ENCODE measurements around the gene SCRN1. TPM values are rescaled to one million over a fixed set of nuclear protein-coding genes. Genes with fewer than 3 reads are reported as not detected.
A peak's percentile ranks its signal among the peaks of the same experiment; 100 is the strongest.

The SCRN1 gene
- total and polyA plus RNA-seq, 2 of the 13 experiments (the other 11 are each of a cell fraction or from before 2014, with no cell fraction given) = 43.2 to 49.8 TPM

DNA sequence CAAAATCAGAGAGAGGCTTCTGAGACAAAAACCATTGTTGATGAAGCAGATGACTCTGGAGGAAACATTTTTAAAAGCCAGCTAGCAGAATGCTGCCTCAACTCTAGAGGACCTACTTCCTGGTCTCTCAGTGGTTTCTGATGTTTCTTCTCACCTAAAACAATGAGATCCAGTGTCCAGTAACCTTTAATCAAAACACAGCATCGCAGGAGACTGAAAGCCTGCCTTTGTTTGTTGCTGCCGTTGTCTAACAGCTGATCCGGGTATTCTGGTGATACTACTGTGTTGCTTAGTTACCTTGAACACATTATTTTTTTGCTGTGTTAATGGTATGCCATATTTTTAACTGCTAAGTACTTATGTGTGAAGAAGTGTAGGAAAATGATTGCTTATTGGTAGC, 112.4 kb downstream of the SCRN1 start:
- no peaks in the 10 kb centered on the region for H3K36me3 ChIP-seq (replicated peaks in 1 of 2; ENCODE audit: control insufficient read depth in 1 of 2, insufficient read depth in 2 of 2, low read length in 2 of 2)
- ChIA-PET CTCF (ENCODE audit: low intra/inter-chr PET ratio, low total read pairs) (interaction anchor here (0.9 to 1.3 kb wide), 2 partner anchors 43 to 44 kb away, joined by 3 read pairs; no protein-coding TSS in a partner anchor), POLR2A (no interaction called here)
- H3K4me2 ChIP-seq (ENCODE audit: low read depth, low read length) = no peak overlapping the region
- peaks cover 8% of the 10 kb centered on the region; the same call in 1 of the 2 replicates for H3K4me1 ChIP-seq (ENCODE audit: insufficient read depth, low read length)
- H3K9me3 ChIP-seq (ENCODE audit: low read length) = no peaks in the 10 kb centered on the region
- 0% methylated on average over 3 of the region's 3 CpGs for WGBS (ENCODE audit: low lambda C conversion rate)
- H3K4me3 ChIP-seq (replicated peaks in 1 of 3; ENCODE audit: insufficient read depth in 1 of 3, low read depth in 2 of 3, low read length in 3 of 3) = no peak overlapping the region
- DNase-seq (ENCODE audit: low spot score) = peak; percentile 44
- no peak overlapping the region for H2AFZ ChIP-seq (ENCODE audit: low read length)
- no peak for TF ChIP-seq SOX13 (IDR thresholded peaks at IDR 0.05)
- TF ChIP-seq SOX13 (CRISPR knock-in tag; conservative IDR thresholded peaks at IDR 0.05 in 1 of 2, IDR thresholded peaks at IDR 0.05 in 1 of 2) = peak in 1 of 2 experiments; percentile 24; a peak in 1 of 4 replicates
- TF ChIP-seq, protein P1, sequence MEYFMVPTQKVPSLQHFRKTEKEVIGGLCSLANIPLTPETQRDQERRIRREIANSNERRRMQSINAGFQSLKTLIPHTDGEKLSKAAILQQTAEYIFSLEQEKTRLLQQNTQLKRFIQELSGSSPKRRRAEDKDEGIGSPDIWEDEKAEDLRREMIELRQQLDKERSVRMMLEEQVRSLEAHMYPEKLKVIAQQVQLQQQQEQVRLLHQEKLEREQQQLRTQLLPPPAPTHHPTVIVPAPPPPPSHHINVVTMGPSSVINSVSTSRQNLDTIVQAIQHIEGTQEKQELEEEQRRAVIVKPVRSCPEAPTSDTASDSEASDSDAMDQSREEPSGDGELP (IDR thresholded peaks at IDR 0.05; ENCODE audit: borderline replicate concordance, low read depth) = peak; percentile 62; the same call in 1 of the 2 replicates
- TF ChIP-seq JUND (CRISPR knock-in tag; IDR thresholded peaks at IDR 0.05) = no peak
- peak; percentile 69; the same call in 1 of the 2 replicates for TF ChIP-seq SOX5 (CRISPR knock-in tag; IDR thresholded peaks at IDR 0.05; ENCODE audit: borderline replicate concordance)
- TF ChIP-seq ZNF557 (CRISPR knock-in tag; IDR thresholded peaks at IDR 0.05) = no peak
- TF ChIP-seq NFIC (IDR thresholded peaks at IDR 0.05; ENCODE audit: low read length) = no peak
- peaks cover 0 to 12% of the 10 kb centered on the region in 2 experiments; a peak in 3 of 5 replicates for H3K27me3 ChIP-seq (ENCODE audit: control insufficient read depth in 1 of 2, insufficient read depth in 2 of 2, low read length in 2 of 2)
- intact Hi-C loops (cut with micrococcal nuclease; ENCODE audit: unreplicated experiment) = loop anchor here (5.0 kb wide), 1 partner anchor 45 kb away; no protein-coding TSS in a partner anchor
- no peak overlapping the region for H3K27ac ChIP-seq (ENCODE audit: extremely low read length, insufficient read depth, low read length)
- no peaks in the 10 kb centered on the region for H3K79me2 ChIP-seq (ENCODE audit: insufficient read depth, low read length)
- no peak for FAIRE-seq
- H3K9ac ChIP-seq (ENCODE audit: insufficient read depth, low read depth, low read length) = no peak overlapping the region
- in situ Hi-C loops (cut with HindIII; ENCODE audit: extremely low pct_ligation_motif_present, low pct_unique_long_range_greater_than_20kb) = loop anchor here (10.0 kb wide), 1 partner anchor 188 kb away; no protein-coding TSS in a partner anchor
- H4K20me1 ChIP-seq (ENCODE audit: insufficient read depth, low read length) = no peaks in the 10 kb centered on the region
- no peak; the same call in 2 of the 3 replicates for ATAC-seq
- no TSS peak for BruUV-seq (replicated peaks)

DNA sequence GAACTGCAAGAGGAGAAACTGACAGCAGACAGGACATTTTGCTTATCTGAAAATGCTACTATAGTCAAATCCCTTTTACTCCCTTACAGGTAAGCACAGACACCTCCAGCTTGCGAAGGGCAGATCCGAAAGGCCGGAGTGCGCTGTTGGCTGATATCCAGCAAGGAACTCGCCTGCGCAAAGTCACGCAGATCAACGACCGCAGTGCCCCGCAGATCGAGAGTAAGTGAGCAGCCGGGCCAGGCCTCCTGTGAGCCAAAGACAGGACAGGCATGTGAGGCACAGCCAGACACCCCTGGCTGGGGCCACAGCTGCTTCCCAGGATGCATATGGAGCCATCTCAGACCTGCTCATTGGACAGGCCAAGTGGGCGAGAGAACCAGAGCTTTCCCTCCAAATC, 113.9 kb downstream of the SCRN1 start:
- BruUV-seq (replicated peaks) = no TSS peak
- Histone ChIP-seq H3K4me3 (replicated peaks in 1 of 3; ENCODE audit: insufficient read depth in 1 of 3, low read depth in 2 of 3, low read length in 3 of 3) (no peak overlapping the region), H3K79me2 (ENCODE audit: insufficient read depth, low read length) (no peaks in the 10 kb centered on the region), H3K36me3 (replicated peaks in 1 of 2; ENCODE audit: control insufficient read depth in 1 of 2, insufficient read depth in 2 of 2, low read length in 2 of 2) (no peaks in the 10 kb centered on the region), H2AFZ (ENCODE audit: low read length) (no peak overlapping the region), H3K27ac (ENCODE audit: extremely low read length, insufficient read depth, low read length) (no peak overlapping the region), H3K4me2 (ENCODE audit: low read depth, low read length) (no peak overlapping the region), H3K4me1 (ENCODE audit: insufficient read depth, low read length) (peaks cover 8% of the 10 kb centered on the region; the same call in 1 of the 2 replicates), H3K9me3 (ENCODE audit: low read length) (no peaks in the 10 kb centered on the region), H4K20me1 (ENCODE audit: insufficient read depth, low read length) (no peaks in the 10 kb centered on the region), H3K27me3 (ENCODE audit: control insufficient read depth in 1 of 2, insufficient read depth in 2 of 2, low read length in 2 of 2) (peaks cover 0 to 22% of the 10 kb centered on the region in 2 experiments; a peak in 3 of 5 replicates), H3K9ac (ENCODE audit: insufficient read depth, low read depth, low read length) (no peak overlapping the region)
- WGBS (ENCODE audit: low lambda C conversion rate) = 56% methylated on average over 9 of the region's 13 CpGs
- POLR2A ChIA-PET = no interaction called here
- CTCF ChIA-PET (ENCODE audit: low intra/inter-chr PET ratio, low total read pairs) = no interaction called here
- in situ Hi-C loops (cut with HindIII; ENCODE audit: extremely low pct_ligation_motif_present, low pct_unique_long_range_greater_than_20kb) = loop anchor here (10.0 kb wide), 1 partner anchor 189 kb away; no protein-coding TSS in a partner anchor
- DNase-seq (ENCODE audit: low spot score) (no peak), ATAC-seq (no peak), FAIRE-seq (no peak)
- intact Hi-C loops (cut with micrococcal nuclease; ENCODE audit: unreplicated experiment) = loop anchor here (5.0 kb wide), 1 partner anchor 47 kb away; no protein-coding TSS in a partner anchor
- TF ChIP-seq RAD21 (CRISPR knock-in tag; IDR thresholded peaks at IDR 0.05) = no peak
- TF ChIP-seq, protein P2, sequence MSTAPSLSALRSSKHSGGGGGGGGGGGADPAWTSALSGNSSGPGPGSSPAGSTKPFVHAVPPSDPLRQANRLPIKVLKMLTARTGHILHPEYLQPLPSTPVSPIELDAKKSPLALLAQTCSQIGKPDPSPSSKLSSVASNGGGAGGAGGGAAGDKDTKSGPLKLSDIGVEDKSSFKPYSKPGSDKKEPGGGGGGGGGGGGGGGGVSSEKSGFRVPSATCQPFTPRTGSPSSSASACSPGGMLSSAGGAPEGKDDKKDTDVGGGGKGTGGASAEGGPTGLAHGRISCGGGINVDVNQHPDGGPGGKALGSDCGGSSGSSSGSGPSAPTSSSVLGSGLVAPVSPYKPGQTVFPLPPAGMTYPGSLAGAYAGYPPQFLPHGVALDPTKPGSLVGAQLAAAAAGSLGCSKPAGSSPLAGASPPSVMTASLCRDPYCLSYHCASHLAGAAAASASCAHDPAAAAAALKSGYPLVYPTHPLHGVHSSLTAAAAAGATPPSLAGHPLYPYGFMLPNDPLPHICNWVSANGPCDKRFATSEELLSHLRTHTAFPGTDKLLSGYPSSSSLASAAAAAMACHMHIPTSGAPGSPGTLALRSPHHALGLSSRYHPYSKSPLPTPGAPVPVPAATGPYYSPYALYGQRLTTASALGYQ (CRISPR knock-in tag; IDR thresholded peaks at IDR 0.05) = no peak
- TF ChIP-seq HNF4A (CRISPR knock-in tag; IDR thresholded peaks at IDR 0.05) = no peak
- TF ChIP-seq PAF1 (CRISPR knock-in tag; IDR thresholded peaks at IDR 0.05) = no peak
- TF ChIP-seq FIP1L1 (IDR thresholded peaks at IDR 0.05; ENCODE audit: borderline replicate concordance, insufficient read depth, low read depth, low read length) = no peak
- no peak for TF ChIP-seq SUZ12 (IDR thresholded peaks at IDR 0.05; ENCODE audit: low read depth, low read length)
- TF ChIP-seq ZNF569 (CRISPR knock-in tag; IDR thresholded peaks at IDR 0.05; ENCODE audit: borderline replicate concordance) = no peak
- TF ChIP-seq MIER3 (CRISPR knock-in tag; IDR thresholded peaks at IDR 0.05; ENCODE audit: borderline replicate concordance) = no peak
- no peak for TF ChIP-seq ZNF652 (CRISPR knock-in tag; IDR thresholded peaks at IDR 0.05; ENCODE audit: borderline replicate concordance, low read depth)

All from HepG2 (cell line).